ENCODE measurements around the gene ITGAX.
A peak's percentile ranks its signal among the peaks of the same experiment; 100 is the strongest.
"Not testable (repeated sequence)": the region's sequence is repeated elsewhere in the genome, so short reads cannot be mapped to it uniquely, and the experiment has no call there.

ITGAX gene

DNA sequence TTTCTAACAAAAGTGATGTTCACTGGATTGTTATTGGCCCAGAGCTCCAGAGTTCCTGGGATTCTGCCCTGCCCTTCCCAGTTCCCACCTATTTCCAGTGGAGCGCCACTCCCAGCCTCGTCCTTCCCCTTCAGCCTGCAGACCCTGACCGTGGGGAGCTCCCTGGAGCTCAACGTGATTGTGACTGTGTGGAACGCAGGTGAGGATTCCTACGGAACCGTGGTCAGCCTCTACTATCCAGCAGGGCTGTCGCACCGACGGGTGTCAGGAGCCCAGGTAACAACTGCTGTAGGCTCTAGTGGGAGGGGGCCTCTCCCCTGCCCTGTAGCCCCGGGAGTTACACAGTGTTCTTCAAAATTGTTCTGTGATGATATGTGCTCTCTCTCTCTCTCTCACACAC lies 61.4 kb downstream of the ITGAX start:
- no peak for DNase-seq (ENCODE audit: low read depth)
- H3K4me3 ChIP-seq (ENCODE audit: low read depth, low read length) = no peak overlapping the region
- TF ChIP-seq, protein P1, sequence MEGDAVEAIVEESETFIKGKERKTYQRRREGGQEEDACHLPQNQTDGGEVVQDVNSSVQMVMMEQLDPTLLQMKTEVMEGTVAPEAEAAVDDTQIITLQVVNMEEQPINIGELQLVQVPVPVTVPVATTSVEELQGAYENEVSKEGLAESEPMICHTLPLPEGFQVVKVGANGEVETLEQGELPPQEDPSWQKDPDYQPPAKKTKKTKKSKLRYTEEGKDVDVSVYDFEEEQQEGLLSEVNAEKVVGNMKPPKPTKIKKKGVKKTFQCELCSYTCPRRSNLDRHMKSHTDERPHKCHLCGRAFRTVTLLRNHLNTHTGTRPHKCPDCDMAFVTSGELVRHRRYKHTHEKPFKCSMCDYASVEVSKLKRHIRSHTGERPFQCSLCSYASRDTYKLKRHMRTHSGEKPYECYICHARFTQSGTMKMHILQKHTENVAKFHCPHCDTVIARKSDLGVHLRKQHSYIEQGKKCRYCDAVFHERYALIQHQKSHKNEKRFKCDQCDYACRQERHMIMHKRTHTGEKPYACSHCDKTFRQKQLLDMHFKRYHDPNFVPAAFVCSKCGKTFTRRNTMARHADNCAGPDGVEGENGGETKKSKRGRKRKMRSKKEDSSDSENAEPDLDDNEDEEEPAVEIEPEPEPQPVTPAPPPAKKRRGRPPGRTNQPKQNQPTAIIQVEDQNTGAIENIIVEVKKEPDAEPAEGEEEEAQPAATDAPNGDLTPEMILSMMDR (IDR thresholded peaks at IDR 0.05; ENCODE audit: low read depth, low read length, missing control alignments) = no peak

DNA sequence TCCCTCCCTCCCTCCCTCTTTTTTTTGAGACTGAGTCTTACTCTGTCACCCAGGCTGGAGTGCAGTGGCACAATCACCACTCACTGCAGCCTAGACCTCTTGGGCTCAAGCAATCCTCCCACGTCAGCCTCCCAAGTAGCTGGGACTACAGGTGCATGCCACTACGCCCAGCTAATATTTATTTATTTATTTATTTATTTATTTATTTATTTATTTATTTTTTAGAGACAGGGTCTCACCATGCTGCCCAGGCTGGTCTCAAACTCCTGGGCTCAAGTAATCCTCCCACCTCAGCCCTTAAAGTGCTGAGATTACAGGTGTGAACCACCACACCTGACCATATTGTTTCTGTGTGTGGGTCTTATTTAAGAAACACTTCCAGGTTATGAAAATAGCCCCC lies 62.1 kb downstream of the ITGAX start:
- DNase-seq (ENCODE audit: low read depth); H3K4me3 ChIP-seq (ENCODE audit: low read depth, low read length): not testable (repeated sequence)

DNA sequence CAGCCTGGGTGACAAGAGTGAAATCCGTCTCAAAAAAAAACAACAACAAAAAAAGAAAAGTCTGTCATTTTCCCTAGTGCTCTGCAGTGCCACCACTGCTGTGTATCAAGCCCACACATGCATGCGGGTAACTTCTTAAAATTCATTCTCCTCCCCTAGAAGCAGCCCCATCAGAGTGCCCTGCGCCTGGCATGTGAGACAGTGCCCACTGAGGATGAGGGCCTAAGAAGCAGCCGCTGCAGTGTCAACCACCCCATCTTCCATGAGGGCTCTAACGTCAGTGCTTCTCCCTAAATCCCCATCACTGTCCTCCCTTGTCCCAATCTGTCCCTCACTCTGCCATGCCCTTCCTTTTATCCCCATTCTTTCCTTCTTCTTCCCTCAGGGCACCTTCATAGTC lies 62.9 kb downstream of the ITGAX start:
- TF ChIP-seq, protein P1 (IDR thresholded peaks at IDR 0.05; ENCODE audit: low read depth, low read length, missing control alignments) = no peak
- no peak for DNase-seq (ENCODE audit: low read depth)
- H3K4me3 ChIP-seq (ENCODE audit: low read depth, low read length) = no peak overlapping the region

DNA sequence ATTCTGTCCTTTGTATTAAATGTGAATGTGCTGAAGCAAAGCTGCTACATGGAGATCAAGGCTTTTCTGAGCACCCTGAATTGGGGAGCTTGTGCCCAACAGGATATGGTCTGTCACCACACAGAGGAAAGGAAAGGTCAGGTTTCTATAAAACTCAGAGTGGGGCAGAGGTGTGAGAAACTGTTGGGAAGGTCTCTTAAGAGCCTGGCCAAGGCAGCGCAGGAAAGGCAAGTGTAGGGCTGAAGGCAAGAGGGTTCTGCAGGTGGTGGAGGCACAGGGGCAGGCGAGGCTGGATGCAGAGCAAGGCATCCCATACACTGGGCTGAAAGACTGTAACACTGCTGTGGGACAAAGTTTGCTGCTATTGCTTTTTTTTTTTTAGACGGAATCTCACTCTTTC lies 65.1 kb downstream of the ITGAX start:
- H3K4me3 ChIP-seq (ENCODE audit: low read depth, low read length) = no peak overlapping the region
- no peak for DNase-seq (ENCODE audit: low read depth)
- TF ChIP-seq, protein P1 (IDR thresholded peaks at IDR 0.05; ENCODE audit: low read depth, low read length, missing control alignments) = no peak

DNA sequence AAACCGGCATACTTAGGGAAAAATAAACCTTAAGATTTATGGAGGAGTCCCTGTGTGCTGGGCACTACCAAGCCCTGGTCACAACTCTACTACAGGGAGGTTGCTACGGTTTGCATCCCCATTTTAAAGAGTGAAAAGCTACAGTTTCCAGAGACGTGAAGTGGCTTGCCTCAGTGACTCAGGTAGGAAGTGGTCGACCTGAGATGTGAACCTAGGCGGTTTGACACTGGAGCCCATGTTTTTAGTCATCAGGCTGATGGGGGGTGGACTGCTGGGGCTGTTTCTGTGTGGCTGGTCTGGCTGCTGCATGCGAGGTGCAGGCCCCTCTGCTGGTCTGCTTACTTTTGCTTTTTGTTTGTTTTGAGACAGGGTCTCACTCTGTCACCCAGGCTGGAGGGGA lies 66.6 kb downstream of the ITGAX start:
- H3K4me3 ChIP-seq (ENCODE audit: low read depth, low read length) = no peak overlapping the region
- TF ChIP-seq, protein P1 (IDR thresholded peaks at IDR 0.05; ENCODE audit: low read depth, low read length, missing control alignments) = no peak
- DNase-seq (ENCODE audit: low read depth) = peak; percentile 19

DNA sequence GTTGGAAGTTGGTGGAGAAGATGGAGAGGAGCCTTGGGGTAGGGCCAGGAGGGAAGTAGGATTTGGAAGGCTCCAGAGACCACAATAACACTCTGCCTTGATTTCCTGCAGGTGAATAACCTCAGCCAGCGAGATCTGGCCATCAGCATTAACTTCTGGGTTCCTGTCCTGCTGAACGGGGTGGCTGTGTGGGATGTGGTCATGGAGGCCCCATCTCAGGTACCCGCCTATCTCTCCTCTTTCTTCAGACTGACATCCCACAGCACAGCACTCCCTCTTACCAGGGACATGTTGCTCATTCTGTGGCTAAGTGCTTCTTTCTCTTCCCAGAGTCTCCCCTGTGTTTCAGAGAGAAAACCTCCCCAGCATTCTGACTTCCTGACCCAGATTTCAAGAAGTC lies 68.3 kb downstream of the ITGAX start:
- TF ChIP-seq, protein P1 (IDR thresholded peaks at IDR 0.05; ENCODE audit: low read depth, low read length, missing control alignments) = no peak
- no peak overlapping the region for H3K4me3 ChIP-seq (ENCODE audit: low read depth, low read length)
- no peak for DNase-seq (ENCODE audit: low read depth)

GRCh38 chr16:31423801-31424200 lies 68.8 kb downstream of the ITGAX start:
- DNase-seq (ENCODE audit: low read depth) = no peak
- TF ChIP-seq, protein P1 (IDR thresholded peaks at IDR 0.05; ENCODE audit: low read depth, low read length, missing control alignments) = no peak

More at GRCh38 chr16:31423801-31424200, 68.8 kb downstream of the ITGAX start:
- H3K4me3 ChIP-seq (ENCODE audit: low read depth, low read length) = no peak overlapping the region
